Keratinocyte (primary cell): ENCODE results near the gene NEK2.
"Not testable (repeated sequence)": the region's sequence is repeated elsewhere in the genome, so short reads cannot be mapped to it uniquely, and the experiment has no call there.

Experiments used
- CTCF ChIP-seq, 3 experiments: IDR thresholded peaks in 1 of 3; conservative IDR thresholded peaks in 1 of 3; optimal IDR thresholded peaks in 1 of 3; 2 replicates in 2 of 3; 3 replicates in 1 of 3; pipeline versions ENCODE3 to v1.5.1; 2011; ENCODE audit warnings: low read length in 3 of 3, mild to moderate bottlenecking in 3 of 3, moderate library complexity in 2 of 3, control low read depth in 1 of 3, inconsistent platforms in 1 of 3; ENCODE audit not compliant: insufficient read depth in 2 of 3; ENCODE audit errors: extremely low read depth in 1 of 3
- EZH2 ChIP-seq: IDR thresholded peaks from one replicate; pipeline ENCODE4 v1.6.1; 2012; ENCODE audit warnings: inconsistent platforms, mild to moderate bottlenecking, low read length, moderate library complexity

GRCh38 chr1:211693911-211694310 is 18.5 kb upstream of the NEK2 start:
- not testable (repeated sequence) for TF ChIP-seq CTCF (optimal IDR thresholded peaks at IDR 0.05 in 1 of 3, IDR thresholded peaks at IDR 0.05 in 1 of 3, conservative IDR thresholded peaks at IDR 0.05 in 1 of 3; ENCODE audit: extremely low read depth in 1 of 3, insufficient read depth in 2 of 3, low read length in 3 of 3); EZH2
